Measurements from ENCODE around the gene MYO7B.

MYO7B gene

DNA sequence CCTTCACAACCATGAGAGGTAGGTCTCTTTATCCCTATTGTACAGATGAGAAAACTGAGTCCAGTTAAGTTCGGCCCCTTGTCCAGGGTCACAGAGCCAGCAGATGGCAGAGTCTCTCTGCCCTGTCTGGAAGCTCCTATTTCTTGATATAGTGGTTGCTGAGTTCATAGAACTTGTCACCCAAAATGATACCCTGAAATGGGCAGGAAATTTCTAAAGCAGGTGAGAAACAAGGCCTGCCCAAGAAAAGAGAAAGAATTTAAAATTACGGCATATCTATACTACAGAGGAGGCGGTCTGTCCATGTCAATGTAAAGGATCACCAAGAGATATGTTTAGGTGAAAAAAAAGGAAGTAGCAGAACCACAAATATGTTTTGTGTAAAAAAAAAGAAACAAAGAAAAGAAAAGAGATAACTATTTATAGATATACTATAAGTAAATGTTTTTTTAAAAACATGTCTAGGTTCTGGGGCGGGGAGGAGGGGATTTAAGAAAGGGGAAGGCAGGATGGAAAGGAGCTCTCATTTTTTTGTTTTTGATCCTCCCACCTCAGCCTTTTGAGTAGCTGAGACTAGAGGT is 39.8 kb downstream of the MYO7B start:
- no peak for DNase-seq

DNA sequence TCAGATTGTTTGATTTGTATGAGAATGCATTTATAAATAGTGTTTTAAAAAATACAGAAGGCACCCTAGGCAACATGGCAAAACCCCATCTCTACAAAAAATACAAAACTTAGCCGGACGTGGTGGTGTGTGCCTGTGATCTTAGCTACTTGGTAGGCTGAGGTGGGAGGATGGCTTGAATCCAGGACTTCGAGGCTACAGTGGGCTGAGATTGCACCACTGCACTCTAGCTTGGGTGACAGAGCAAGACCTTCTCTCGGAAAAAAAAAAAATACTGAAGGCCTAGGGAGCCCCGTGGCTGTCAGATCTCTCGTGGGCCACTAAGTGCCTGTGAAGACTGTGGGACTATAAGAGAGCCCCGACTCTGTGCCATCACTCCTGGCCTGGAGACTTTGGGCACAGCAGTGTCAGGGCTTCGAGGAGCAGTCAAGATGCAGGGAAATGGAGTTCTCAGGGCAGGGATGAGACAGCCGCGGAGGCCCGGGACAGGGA is 40.5 kb downstream of the MYO7B start:
- no peak for DNase-seq

DNA sequence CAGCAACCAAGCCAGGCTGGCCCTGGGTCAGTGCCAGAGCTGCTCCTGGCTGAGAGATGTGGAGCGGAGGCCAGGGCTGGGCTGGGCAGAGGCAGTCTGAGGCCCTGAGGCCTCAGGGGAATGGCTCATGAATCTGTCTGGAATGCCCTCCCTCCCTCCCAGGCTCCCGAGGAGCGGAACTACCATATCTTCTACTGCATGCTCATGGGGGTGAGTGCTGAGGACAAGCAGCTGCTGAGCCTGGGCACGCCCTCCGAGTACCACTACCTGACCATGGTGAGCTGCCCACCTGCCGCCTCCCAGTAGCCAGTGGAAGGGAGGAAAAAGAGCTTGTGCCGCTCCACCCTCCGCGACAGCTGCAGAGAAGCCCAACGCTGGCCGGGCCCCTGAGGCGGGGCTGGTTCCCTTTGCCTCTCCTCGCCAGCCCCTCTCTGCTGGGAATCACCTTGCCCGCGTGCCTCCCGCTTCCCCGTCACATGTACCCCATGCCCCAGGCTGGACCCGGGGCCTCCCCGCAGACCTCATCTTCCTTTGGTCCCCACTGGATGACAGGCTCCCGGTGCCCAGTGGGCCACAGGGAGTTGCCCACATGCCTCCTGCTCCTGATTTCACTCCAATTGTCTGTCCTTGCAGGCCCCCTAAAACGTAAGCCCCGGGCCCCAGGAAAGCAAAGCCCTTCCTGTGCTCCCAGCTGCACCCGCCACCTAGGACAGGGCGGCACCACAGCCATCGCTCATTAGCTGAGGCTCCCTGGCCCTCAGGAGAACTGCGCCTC is 41.1 kb downstream of the MYO7B start:
- no peak for DNase-seq

DNA sequence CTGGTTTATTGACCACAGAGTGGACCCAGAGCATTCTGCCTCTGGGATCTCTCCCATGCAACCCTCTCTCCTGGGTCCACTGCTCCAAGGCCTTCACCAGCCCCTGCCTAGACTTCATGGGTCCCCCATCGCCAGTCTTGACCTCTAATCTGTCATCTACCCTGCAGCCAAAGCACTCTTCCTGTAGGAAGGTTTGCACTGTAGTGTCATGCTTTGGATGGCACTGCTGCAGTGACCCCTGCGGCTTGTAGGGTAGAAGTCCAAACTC is 41.7 kb downstream of the MYO7B start:
- no peak for DNase-seq

DNA sequence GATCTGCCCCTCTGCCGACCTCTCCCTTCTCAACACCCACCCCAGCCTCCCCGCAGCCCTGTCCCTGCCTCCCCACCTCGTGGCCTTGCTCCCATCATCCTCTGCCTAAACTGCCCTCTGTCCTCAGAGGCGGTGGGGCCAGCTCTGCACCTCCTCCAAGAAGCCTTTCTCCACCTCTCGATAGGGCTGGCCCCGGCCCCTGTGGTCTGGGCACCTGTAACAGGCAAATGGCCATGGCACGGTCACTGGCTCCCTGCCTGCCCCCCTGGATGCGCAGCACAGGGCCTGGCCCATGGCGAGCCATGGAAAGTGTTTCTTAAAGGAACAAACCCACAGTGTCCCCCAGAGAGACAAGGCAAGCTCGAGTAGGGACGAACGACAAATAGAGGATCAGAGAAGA is 42.0 kb downstream of the MYO7B start:
- DNase-seq: no peak

DNA sequence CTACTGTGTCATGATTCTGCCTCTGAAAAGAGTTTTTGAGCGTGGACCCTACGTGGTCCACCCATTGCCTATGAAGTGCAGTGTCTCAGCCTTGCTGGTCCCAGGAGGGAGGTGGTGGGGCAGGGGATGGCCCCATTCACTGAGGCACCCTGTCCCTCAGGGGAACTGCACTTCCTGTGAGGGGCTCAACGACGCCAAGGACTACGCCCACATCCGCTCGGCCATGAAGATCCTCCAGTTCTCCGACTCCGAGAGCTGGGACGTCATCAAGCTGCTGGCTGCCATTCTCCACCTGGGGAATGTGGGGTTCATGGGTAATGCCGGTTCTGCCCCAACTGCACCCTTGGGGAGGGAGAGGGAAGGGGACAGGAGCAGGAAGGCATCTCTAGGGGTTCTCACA is 42.5 kb downstream of the MYO7B start:
- no peak for DNase-seq

DNA sequence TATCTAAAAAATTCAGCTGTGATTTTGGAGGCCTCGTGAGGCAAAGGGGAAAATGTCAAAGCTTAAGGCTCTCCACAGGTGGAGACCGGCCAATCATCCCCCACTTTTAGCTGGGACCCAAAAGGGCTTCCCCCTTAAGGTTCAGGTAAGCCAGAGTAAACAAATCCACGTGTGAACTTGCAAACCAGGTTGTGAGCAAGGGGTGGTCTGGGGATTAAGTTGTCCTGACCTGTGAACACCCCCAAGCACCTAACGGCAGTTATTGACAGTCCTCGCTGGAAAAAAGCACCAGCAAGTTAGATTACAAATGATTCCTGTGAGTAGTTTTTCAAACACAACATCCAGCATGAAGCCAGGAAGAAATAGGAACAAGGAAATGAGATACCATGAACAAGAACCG is 42.9 kb downstream of the MYO7B start:
- DNase-seq: no peak

DNA sequence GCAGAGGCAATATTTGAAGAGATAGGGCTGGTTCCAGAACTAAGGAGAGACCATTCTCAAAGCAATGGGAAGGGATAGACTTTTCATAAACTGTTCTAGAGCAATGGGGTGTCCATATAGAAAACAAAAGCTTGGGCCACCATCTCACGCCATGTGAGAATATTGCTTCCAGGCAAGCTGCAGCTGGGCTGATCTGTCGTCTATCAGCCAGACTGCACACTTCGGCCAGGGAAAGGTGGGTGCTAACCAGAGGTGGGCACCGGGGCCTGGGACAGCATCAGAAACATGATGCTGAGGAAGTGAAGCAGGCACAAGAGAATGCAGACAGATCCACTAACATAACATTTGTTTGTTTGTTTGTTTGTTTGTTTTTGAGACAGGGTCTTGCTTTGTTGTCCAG is 43.7 kb downstream of the MYO7B start:
- DNase-seq: no peak

DNA sequence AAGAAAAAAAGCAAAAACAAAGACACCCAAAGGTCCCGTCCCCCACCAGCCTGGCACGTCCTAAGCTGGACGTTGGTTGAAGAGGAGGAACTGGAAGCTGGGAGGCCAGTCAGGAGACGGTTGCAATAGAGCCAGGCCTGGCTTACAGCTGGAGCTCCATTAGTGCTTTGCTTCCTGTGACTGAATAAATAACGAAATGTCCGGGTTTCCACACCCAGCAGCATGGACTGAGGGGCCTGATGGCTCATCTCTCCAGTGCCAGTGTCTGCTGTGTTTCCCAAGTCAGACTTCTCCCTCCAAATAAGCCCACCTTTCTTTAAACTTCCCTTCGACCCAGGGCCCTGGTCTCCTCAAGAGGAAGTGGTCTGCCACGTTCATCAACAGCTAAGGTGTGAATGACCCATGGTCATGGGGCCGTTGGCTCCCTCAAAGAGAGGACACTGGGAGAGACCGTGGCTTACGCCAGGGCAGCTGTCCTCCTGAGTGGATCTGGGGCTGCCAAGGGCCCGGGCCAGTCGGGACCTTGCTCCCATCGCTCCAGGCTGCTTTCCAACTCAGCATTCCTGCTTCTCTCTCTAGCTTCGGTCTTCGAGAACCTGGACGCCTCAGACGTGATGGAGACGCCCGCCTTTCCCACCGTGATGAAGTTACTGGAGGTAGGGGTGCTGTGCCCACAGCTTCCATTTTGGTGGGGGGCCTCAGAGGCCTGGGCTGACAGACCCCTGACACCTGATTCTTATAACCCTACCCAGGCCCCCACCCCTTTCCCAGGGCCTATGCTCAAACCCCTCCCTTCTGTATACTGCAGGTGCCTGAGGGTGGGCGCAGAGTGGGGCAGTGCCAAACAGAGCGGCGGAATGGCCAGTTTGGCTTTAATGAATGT is 44.9 kb downstream of the MYO7B start:
- DNase-seq: no peak

DNA sequence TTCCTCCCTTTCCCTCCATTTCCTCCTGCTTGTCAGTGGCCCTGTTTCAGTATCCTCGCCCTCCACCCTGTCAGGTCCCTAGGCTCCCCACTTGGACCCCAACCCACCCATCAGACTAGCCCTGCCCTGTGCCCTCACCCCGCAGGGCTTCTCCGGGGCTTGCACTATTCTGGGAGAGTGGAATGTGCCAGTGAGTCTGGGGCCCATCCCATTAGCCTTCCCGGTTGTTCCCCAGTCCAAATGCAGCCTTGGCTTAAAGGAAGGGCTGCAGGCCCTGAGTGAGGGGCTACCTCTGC is 45.5 kb downstream of the MYO7B start:
- DNase-seq: no peak

DNA sequence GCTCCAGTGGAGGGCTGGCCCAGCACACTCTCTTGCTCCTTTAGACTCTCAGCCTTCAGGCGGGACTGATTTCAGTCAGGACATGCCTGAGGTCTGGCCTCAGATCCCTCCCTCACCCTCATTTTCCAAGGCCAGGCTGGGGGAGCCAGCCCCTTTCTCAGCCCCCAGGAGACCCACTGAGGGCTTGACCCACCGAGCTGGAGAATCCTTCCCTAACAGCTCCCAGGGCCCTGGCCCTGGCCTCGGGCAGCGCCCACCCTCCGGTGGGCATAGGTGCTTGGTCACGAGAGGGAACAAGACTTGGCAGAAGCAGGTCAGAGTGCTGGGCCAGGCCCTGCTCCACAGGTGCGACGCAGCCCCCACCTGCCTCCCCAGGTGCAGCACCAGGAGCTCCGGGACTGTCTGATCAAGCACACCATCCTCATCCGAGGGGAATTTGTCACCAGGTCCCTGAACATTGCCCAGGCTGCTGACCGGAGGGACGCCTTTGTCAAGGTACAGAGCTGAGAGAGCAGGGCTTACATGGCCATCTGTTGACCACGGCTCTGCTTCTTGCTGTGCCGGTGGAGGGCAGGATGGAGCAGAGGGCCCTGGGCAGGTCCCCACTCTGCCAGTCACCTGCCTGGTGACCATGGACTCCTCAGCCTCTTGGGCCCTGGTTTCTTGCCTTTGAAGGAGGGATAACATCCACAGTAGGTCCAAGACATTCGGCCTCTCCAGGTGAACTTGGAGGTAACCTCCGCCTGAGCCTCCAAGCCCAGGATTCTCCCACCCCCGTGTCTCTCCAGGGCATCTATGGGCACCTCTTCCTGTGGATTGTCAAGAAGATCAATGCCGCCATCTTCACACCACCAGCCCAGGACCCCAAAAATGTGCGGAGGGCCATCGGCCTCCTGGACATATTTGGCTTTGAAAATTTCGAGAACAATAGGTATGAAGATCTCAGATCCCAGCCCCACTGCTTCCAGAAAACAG is 46.3 kb downstream of the MYO7B start:
- no peak for DNase-seq

DNA sequence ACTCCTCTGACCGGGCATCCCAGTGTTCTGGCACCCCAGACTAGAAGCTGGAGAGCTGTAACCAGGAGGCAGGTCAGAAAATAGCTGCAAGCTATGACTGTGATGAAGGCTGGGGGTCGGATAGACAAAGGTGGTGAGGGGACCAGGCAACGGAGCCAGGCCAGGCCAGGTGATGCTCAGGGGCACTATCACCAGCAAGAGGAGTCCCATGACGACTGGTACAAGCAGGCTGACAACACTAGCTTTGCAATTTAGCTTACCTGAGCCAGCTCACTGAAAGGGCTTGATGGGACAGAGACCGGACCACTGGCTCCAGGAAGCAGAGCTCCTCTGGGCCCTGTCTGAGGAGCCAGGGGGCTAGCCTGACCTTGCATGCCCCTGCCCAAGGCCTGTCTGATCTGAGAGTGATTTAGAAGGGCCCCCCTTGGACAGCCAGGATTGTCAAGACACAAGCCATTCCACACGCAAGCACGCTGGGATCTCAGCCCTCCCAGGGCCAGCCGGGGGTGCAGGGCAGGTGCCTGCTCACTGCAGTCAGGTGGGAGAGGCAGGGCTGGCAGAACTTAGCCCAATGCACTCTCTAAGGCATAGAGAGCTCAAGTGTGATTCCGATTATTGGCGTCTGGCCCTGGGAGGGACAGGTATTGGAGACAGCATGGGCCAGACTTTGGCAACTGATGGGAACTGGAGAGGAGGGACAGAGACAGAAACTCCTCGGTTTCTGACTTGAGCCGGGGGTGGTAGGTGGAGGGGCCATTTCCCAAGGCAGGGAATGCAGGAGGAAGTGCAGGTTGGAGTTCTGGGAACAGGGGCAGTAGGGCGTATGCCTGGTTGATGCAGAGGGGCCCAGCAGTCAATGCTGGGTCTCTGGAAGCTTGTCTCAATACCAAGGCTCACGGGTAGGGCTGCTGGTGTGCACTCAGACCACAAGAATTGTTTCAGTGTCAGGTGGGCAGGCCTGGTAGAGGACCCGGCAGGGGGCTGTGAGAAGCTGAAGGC is 47.7 kb downstream of the MYO7B start:
- DNase-seq: no peak

DNA sequence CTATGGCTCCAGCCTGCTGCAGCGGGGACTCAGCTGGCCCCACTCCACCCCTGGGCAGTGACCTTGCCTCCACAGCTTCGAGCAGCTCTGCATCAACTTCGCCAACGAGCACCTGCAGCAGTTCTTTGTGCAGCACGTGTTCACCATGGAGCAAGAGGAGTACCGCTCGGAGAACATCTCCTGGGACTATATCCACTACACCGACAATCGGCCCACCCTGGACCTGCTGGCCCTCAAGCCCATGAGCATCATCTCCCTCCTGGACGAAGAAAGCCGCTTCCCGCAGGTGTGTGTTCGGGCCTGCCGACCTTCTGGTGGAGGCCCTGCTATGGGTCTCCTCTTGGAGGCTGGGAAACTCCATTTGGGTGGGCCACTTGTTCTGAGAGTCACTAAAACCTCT is 48.6 kb downstream of the MYO7B start:
- DNase-seq: no peak

DNA sequence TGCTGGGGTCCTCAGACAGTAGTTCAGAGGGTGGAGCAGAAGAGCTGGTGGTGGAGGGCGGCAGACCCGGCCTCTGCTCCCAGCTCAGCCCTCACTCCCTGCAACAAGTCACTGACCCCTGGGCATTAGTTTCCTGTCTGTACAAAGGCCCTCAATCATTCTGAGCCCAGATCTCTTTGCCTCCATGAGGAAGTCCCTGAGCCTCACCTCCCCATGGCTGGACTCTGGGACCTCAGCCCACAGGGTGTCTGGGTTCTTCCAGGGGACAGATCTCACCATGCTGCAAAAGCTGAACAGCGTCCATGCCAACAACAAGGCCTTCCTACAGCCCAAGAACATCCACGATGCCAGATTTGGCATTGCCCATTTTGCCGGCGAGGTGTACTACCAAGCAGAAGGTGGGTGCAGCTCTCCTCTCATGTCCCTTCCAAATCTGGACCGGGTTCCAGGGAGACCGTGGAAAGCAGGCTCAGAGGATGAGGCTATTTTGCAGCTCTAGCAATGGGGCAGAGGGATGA is 49.1 kb downstream of the MYO7B start:
- DNase-seq: no peak

DNA sequence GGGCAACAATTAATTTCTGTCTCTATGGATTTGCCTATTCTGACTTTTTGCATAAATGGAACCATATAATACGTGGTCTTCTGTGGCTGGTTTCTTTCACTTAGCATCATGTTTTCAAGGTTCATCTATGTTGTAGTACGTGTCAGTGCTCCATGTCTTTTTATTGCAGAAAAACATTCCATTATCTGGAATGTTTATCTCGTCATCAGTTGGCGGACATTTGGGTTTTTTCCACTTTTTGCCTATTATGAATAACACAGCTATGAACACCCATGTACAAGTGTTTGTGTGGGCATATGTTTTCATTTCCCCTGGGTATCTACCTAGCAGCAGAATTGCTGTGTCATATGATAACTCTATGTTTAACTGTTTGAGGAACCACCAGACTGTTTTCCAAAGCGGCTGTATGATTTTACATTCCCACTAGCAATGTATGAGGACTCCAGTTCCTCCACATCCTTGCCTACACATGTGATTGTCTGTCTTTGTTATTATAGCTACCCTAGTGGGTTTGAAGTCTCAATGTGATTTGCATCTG is 49.9 kb downstream of the MYO7B start:
- no peak for DNase-seq

DNA sequence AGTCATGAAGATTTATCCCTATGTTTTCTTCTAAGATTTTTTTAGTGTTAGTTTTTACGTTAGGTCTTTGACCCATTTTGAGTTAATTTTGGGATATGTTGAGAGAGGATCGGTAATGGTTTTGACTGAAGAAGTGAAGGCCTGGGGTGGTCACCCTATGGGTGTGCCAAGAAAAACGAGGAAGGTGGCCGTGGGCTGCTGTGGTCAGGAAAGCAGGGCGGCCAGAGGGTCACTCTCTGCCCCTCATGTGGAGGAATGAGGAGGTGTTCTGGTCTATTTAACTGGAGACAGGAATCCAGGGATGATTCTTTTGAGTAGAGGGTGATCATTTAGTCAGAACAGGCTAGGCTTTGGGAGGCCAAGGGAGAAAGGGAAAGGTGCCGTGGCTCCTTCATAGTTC is 50.7 kb downstream of the MYO7B start:
- DNase-seq: no peak

DNA sequence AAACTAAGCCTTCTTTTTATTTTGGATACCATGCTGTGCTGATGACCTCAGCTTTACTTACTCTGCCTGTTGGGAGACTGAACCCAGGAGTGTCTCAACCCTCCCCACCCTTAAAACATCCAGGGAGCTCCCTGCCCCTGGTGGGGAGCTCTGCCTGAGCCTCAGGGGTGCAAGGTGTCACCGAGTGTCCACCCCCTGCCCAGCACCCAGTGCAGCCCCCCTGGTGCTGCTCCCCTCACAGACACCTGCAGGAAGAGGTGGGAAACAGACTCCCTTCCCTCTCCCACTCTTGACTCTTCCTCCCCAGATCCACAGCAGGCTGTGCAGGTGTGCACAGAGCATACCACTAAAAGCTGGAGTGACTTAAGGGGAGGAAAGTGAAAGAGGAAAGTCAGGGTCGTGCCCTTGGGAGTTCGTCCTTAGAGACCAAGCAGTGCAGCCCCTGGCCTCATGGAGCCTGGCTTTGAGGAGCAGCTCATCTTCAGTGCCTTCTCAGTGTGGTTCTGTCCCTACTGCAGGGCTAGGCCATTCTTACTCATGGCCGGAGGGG is 51.3 kb downstream of the MYO7B start:
- DNase-seq: no peak

DNA sequence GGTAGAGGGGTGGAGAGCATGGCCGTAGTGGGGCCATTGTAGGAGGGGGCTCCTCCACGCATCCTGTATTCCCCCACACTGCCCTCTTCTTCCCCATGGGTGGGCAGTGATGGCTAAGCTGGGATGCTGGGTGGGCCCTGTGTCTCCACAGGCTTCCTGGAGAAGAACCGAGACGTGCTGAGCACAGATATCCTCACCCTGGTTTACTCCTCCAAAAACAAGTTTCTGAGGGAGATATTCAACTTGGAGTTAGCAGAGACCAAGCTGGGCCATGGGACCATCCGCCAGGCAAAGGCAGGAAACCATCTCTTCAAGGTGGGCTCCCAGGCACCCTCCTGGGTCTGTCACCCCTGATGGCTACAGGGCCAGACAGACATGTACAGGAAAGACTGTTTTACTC is 52.8 kb downstream of the MYO7B start:
- DNase-seq: no peak

DNA sequence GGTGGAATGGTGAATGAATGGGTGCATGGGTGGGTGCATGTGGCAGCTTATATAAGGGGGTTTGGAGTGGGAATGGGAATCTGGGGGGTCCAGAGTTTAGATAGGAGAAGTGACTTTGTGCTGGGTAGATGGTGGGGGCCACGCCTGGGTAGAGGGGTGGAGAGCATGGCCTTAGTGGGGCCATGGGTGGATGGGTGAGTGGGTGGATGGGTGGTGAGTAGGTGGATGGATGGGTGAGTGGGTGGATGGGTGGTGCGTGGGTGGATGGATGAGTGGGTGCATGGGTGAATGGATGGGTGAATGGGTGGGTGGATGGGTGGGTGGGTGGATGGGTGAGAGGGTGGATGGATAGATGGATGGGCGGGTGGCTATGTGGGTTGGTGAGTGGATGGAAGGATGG is 53.9 kb downstream of the MYO7B start:
- DNase-seq: no peak

DNA sequence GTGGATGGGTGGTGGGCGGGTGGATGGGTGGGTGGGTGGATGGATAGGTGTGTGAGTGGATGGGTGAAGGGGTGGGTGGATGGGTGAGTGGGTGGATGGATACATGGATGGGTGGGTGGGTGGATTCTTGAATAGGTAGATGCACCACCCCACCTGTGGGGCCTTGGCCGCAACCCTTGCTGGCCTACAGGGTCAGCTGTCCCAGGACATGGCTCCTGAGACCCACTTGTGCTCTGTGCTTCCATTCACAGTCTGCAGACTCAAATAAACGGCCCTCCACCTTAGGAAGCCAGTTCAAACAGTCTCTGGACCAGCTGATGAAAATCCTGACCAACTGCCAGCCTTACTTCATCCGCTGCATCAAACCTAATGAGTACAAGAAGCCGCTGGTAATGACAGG is 54.4 kb downstream of the MYO7B start:
- no peak for DNase-seq
